K562 (cell line): Measurements from ENCODE around the gene USP46. TPM values are rescaled to one million over a fixed set of nuclear protein-coding genes. Genes with fewer than 3 reads are reported as not detected.

Source experiments
- ATAC-seq: fragments of 200-7000 bp; cut with Tn5 transposase; 3 replicates; pipeline ENCODE4 v1.9.1; 2020; ENCODE audit warnings: moderate library complexity
- BruUV-seq: library from RNA; stranded (reverse); fragments of 400-500 nt; replicated peaks from 2 replicates; lab custom pipeline; 2021; lab: Mats Ljungman, UMichigan
- CTCF ChIA-PET: fragments of 300-600 bp; formaldehyde crosslinking; extraction: SDS; loops from one replicate; lab custom pipeline; 2021; ENCODE audit warnings: low intra/inter-chr PET ratio; lab: Yijun Ruan, JAX
- POLR2A ChIA-PET: fragments of 300-600, 350-650 bp; sonication (Branson Sonifier 250); formaldehyde crosslinking; extraction: SDS; loops from one replicate; lab custom pipeline; 2021; ENCODE audit warnings: antibody characterized with exemption, inconsistent platforms; lab: Yijun Ruan, JAX
- DNase-seq, 4 experiments: peaks; one replicate each; pipeline versions ENCODE4 v3.0.0 to v3.0.0-alpha.2; 2011 to 2018; ENCODE audit warnings: low spot score in 3 of 4, mixed read lengths in 3 of 4; ENCODE audit errors: extremely low read depth in 1 of 4
- FAIRE-seq: peaks from 2 replicates; lab custom pipeline; 2011; peaks lifted over from hg19 to GRCh38; lab: Jason Lieb, UNC
- H2AFZ ChIP-seq: 2 replicates; pipeline ENCODE4 v1.6.0; 2011; ENCODE audit warnings: low read depth, low read length, control low read depth, inconsistent platforms
- H3K27ac ChIP-seq: fragments of 200-600 bp; 3 replicates; pipeline ENCODE4 v1.8.0; 2011; ENCODE audit warnings: low read depth, mild to moderate bottlenecking, control low read depth, inconsistent platforms, low read length, moderate library complexity, mixed read lengths; ENCODE audit errors: extremely low read depth
- H3K27me3 ChIP-seq, 2 experiments: fragments of 300-600 bp in 1 of 2; 2 replicates in 1 of 2; 3 replicates in 1 of 2; pipeline versions ENCODE4 v1.6.0 to v1.8.0; 2011; ENCODE audit warnings: inconsistent platforms in 2 of 2, low read length in 2 of 2, mild to moderate bottlenecking in 1 of 2, mixed read lengths in 1 of 2, moderate library complexity in 1 of 2; ENCODE audit not compliant: control insufficient read depth in 2 of 2, insufficient read depth in 2 of 2
- H3K36me3 ChIP-seq: fragments of 300-600 bp; 3 replicates; pipeline ENCODE4 v1.8.0; 2011; ENCODE audit warnings: mild to moderate bottlenecking, low read length, inconsistent platforms; ENCODE audit not compliant: control insufficient read depth, insufficient read depth
- H3K4me1 ChIP-seq, 2 experiments: fragments of 200-600 bp in 1 of 2; replicated peaks in 1 of 2; 2 replicates in 1 of 2; 3 replicates in 1 of 2; pipeline versions ENCODE4 v1.5.1 to v1.8.0; 2011; ENCODE audit warnings: inconsistent platforms in 2 of 2, low read length in 2 of 2, mild to moderate bottlenecking in 1 of 2, mixed read lengths in 1 of 2, moderate library complexity in 1 of 2; ENCODE audit not compliant: control insufficient read depth in 2 of 2, insufficient read depth in 2 of 2
- H3K4me2 ChIP-seq: 2 replicates; pipeline ENCODE4 v1.6.1; 2011; ENCODE audit warnings: low read length, control low read depth, inconsistent platforms, mixed read lengths; ENCODE audit not compliant: insufficient read depth
- H3K4me3 ChIP-seq: fragments of 200-600 bp; sonication (generic), shearing (Covaris generic); 2 replicates; pipeline ENCODE4 v1.5.1; 2016; ENCODE audit warnings: control low read depth, inconsistent platforms
- H3K79me2 ChIP-seq: fragments of 200-600 bp; 3 replicates; pipeline ENCODE4 v1.8.0; 2011; ENCODE audit warnings: low read length, inconsistent platforms; ENCODE audit not compliant: control insufficient read depth, insufficient read depth
- H3K9ac ChIP-seq, 2 experiments: 2 replicates each; pipeline versions ENCODE4 v1.6.0 to v1.6.1; 2011; ENCODE audit warnings: low read depth in 2 of 2, low read length in 2 of 2, control low read depth in 1 of 2, inconsistent platforms in 1 of 2, mild to moderate bottlenecking in 1 of 2, mixed read lengths in 1 of 2; ENCODE audit not compliant: insufficient read depth in 1 of 2
- H3K9me1 ChIP-seq: one replicate; pipeline ENCODE4 v1.6.0; 2011; ENCODE audit warnings: inconsistent platforms, mild to moderate bottlenecking, low read length, moderate library complexity; ENCODE audit not compliant: control insufficient read depth, insufficient read depth
- H3K9me3 ChIP-seq: replicated peaks from 2 replicates; pipeline ENCODE4 v1.5.1; 2011; ENCODE audit warnings: low read depth, low read length, inconsistent platforms; ENCODE audit not compliant: control insufficient read depth, insufficient read depth
- H4K20me1 ChIP-seq: replicated peaks from 2 replicates; pipeline ENCODE4 v1.6.1; 2011; ENCODE audit warnings: low read length, inconsistent platforms, mixed read lengths; ENCODE audit not compliant: control insufficient read depth, insufficient read depth
- GTF2F1 ChIP-seq: IDR thresholded peaks from 2 replicates; pipeline ENCODE4 v1.6.1; 2011; ENCODE audit warnings: low read depth, low read length, improper control_type of control experiment
- HMGN3 ChIP-seq: IDR thresholded peaks from 2 replicates; pipeline ENCODE4 v1.6.1; 2011; ENCODE audit warnings: borderline replicate concordance, low read depth, mild to moderate bottlenecking, mixed read lengths, low read length; ENCODE audit not compliant: insufficient read length; ENCODE audit errors: extremely low read depth
- MIER1 ChIP-seq: fragments of 450-650 bp; IDR thresholded peaks from 2 replicates; pipeline ENCODE4 v1.6.1; 2016; ENCODE audit warnings: antibody characterized with exemption, mild to moderate bottlenecking, low read depth
- SIX5 ChIP-seq, 2 experiments: IDR thresholded peaks; 2 replicates each; pipeline ENCODE4 v1.6.1; 2011; ENCODE audit warnings: low read length in 2 of 2, borderline replicate concordance in 1 of 2, low read depth in 1 of 2, mild to moderate bottlenecking in 1 of 2, moderate library complexity in 1 of 2; ENCODE audit not compliant: insufficient read depth in 1 of 2
- ZNF316 ChIP-seq: fragments of 450-650 bp; IDR thresholded peaks from 2 replicates; pipeline ENCODE4 v1.6.1; 2016
- ZNF318 ChIP-seq, 2 experiments: fragments of 450-650 bp; IDR thresholded peaks; 2 replicates each; pipeline ENCODE4 v1.6.1; 2016; ENCODE audit warnings: mild to moderate bottlenecking in 2 of 2, borderline replicate concordance in 1 of 2, low read depth in 1 of 2, moderate library complexity in 1 of 2
- ZNF696 ChIP-seq: fragments of 250-450 bp; sonication (Bioruptor Pico); conservative IDR thresholded peaks from 2 replicates; pipeline ENCODE4 v1.4.0; 2020; ENCODE audit warnings: mild to moderate bottlenecking, moderate library complexity
- WGBS: fragments of 100-300 bp; shearing (Covaris generic); methylation state at CpG from one replicate; pipeline ENCODE4 v1.1.6; 2016; ENCODE audit warnings: low coverage, mixed read lengths; ENCODE audit not compliant: insufficient coverage; ENCODE audit errors: missing lambda C conversion rate; 5-methylcytosine and 5-hydroxymethylcytosine counted together
- in situ Hi-C: fragments of 300-500 bp; cut with MboI; formaldehyde crosslinking; loops from 4 replicates; pipeline ENCODE4 v1.15.0; 2018; ENCODE audit warnings: inconsistent platforms, mixed read lengths
- intact Hi-C: fragments of 100-400 bp; cut with micrococcal nuclease; formaldehyde crosslinking; loops from 2 replicates; pipeline ENCODE4 v1.14.2; 2022
- polyA plus RNA-seq, 8 experiments: library from polyadenylated mRNA; depleted of rRNA in 4 of 8; stranded (reverse) in 5 of 8; unstranded in 3 of 8; fragments of >200 nt; fragmentation: Nextera tagmentation in 2 of 8; fragmentation: Illumina TruSeq in 1 of 8; extraction: Ambion mirVana in 2 of 8; extraction: Trizol in 1 of 8; gene quantifications; 2 replicates each; pipeline versions ENCODE4 v1.2.1 to v1.2.3, GENCODE V29; 2011 to 2014; ENCODE audit warnings: inconsistent platforms in 1 of 8, missing spikeins in 1 of 8
- total RNA-seq, 7 experiments: library from RNA; depleted of rRNA in 6 of 7; stranded (reverse); fragments of >200 nt in 6 of 7; fragmentation: Illumina TruSeq in 2 of 7; extraction: Trizol in 2 of 7; gene quantifications; 2 replicates each; pipeline versions ENCODE4 v1.2.1 to v1.2.3, GENCODE V29; 2011 to 2021; ENCODE audit warnings: low replicate concordance in 1 of 7
- TF ChIP-seq, protein P1 (sequence below): fragments of 450-650 bp; formaldehyde crosslinking; IDR thresholded peaks from 2 replicates; pipeline ENCODE4 v1.4.0; 2020; ENCODE audit warnings: mild to moderate bottlenecking
- TF ChIP-seq, protein P2 (sequence below), 2 experiments: fragments of 450-650 bp; conservative IDR thresholded peaks; 2 replicates each; pipeline ENCODE4 v1.6.1; 2017; ENCODE audit warnings: mild to moderate bottlenecking in 2 of 2, moderate library complexity in 2 of 2
- TF ChIP-seq, protein P3 (sequence below): fragments of 450-650 bp; IDR thresholded peaks from 2 replicates; pipeline ENCODE4 v1.6.1; 2017; ENCODE audit warnings: mild to moderate bottlenecking, moderate library complexity

The USP46 gene
- total and polyA plus RNA-seq, 9 of the 15 experiments (the other 6 are each of a cell fraction or from before 2014, with no cell fraction given), result 3.0 to 11.7 (median 8.4) TPM

DNA sequence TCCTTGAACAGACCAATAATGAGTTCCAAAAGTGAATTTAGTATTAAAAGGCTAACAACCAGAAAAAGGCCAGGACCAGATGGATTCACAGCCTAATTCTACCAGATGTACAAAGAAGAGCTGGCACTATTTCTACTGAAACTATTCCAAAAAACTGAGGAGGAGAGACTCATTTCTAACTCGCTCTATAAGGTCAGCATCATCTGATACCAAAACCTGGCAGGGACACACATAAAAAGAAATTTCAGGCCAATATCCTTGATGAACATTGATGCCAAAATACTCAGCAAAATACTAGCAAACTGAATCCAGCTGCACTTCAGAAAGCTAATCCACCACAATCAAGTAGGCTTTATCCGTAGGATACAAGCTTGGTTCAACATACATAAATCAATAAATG, 35.8 kb upstream of the USP46 start:
- Histone ChIP-seq H3K4me3 (no peak overlapping the region), H2AFZ (no peak overlapping the region), H3K9me1 (no peaks in the 10 kb centered on the region), H3K27ac (no peak overlapping the region), H3K4me2 (no peak overlapping the region), H3K9me3 (no peaks in the 10 kb centered on the region; the same call in 1 of the 2 replicates), H3K27me3 (peaks cover 0 to 4% of the 10 kb centered on the region in 2 experiments; a peak in 1 of 5 replicates), H3K79me2 (no peaks in the 10 kb centered on the region), H3K9ac (no peak overlapping the region), H3K36me3 (no peaks in the 10 kb centered on the region), H4K20me1 (no peaks in the 10 kb centered on the region), H3K4me1 (no peaks in the 10 kb centered on the region)
- WGBS, result 0% methylated on average over 2 of the region's 2 CpGs
- FAIRE-seq (no peak), ATAC-seq (no peak), DNase-seq (no peak)
- intact Hi-C loops (no loop called here), in situ Hi-C loops (no loop called here)
- POLR2A ChIA-PET, result no interaction called here
- no TSS peak for BruUV-seq
- CTCF ChIA-PET, result no interaction called here
- no peak for TF ChIP-seq ZNF318 (IDR thresholded peaks at IDR 0.05; ENCODE audit: borderline replicate concordance in 1 of 2, low read depth in 1 of 2)
- TF ChIP-seq HMGN3, result no peak
- no peak for TF ChIP-seq ZNF696
- no peak for TF ChIP-seq GTF2F1
- TF ChIP-seq ZNF316, result no peak
- TF ChIP-seq, protein P1, sequence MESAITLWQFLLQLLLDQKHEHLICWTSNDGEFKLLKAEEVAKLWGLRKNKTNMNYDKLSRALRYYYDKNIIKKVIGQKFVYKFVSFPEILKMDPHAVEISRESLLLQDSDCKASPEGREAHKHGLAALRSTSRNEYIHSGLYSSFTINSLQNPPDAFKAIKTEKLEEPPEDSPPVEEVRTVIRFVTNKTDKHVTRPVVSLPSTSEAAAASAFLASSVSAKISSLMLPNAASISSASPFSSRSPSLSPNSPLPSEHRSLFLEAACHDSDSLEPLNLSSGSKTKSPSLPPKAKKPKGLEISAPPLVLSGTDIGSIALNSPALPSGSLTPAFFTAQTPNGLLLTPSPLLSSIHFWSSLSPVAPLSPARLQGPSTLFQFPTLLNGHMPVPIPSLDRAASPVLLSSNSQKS (CRISPR knock-in tag), result no peak
- TF ChIP-seq, protein P2, sequence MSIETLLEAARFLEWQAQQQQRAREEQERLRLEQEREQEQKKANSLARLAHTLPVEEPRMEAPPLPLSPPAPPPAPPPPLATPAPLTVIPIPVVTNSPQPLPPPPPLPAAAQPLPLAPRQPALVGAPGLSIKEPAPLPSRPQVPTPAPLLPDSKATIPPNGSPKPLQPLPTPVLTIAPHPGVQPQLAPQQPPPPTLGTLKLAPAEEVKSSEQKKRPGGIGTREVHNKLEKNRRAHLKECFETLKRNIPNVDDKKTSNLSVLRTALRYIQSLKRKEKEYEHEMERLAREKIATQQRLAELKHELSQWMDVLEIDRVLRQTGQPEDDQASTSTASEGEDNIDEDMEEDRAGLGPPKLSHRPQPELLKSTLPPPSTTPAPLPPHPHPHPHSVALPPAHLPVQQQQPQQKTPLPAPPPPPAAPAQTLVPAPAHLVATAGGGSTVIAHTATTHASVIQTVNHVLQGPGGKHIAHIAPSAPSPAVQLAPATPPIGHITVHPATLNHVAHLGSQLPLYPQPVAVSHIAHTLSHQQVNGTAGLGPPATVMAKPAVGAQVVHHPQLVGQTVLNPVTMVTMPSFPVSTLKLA (conservative IDR thresholded peaks at IDR 0.05), result no peak
- TF ChIP-seq, protein P3, sequence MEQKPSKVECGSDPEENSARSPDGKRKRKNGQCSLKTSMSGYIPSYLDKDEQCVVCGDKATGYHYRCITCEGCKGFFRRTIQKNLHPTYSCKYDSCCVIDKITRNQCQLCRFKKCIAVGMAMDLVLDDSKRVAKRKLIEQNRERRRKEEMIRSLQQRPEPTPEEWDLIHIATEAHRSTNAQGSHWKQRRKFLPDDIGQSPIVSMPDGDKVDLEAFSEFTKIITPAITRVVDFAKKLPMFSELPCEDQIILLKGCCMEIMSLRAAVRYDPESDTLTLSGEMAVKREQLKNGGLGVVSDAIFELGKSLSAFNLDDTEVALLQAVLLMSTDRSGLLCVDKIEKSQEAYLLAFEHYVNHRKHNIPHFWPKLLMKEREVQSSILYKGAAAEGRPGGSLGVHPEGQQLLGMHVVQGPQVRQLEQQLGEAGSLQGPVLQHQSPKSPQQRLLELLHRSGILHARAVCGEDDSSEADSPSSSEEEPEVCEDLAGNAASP, result no peak
- TF ChIP-seq SIX5 (IDR thresholded peaks at IDR 0.05; ENCODE audit: borderline replicate concordance in 1 of 2, insufficient read depth in 1 of 2, low read depth in 1 of 2, low read length in 2 of 2), result no peak
- no peak for TF ChIP-seq MIER1
